Heart left ventricle (tissue), 16 donors: ENCODE measurements around the gene CCDC92. TPM values are rescaled to one million over a fixed set of nuclear protein-coding genes. Genes with fewer than 3 reads are reported as not detected.

Experiments
- ATAC-seq, 4 donors: fragments of 200-7000 bp; cut with Tn5 transposase; one replicate each; pipeline ENCODE4 v1.9.1; 2020 to 2022; ENCODE audit warnings: moderate library complexity in 4 of 4, mild to moderate bottlenecking in 3 of 4, moderate number of reproducible peaks in 1 of 4
- DNase-seq, 5 donors: peaks; one replicate each; pipeline ENCODE4 v3.0.0-alpha.2; 2020
- H3K27ac ChIP-seq, 12 donors: fragments of 200-600 bp; sonication (generic) in 4 of 12; one replicate each; pipeline versions ENCODE4 v1.5.0 to v1.8.0; 2016 to 2022; ENCODE audit warnings: mild to moderate bottlenecking in 2 of 12
- H3K27me3 ChIP-seq, 9 donors: fragments of 200-600 bp; sonication (generic) in 2 of 9; one replicate each; pipeline versions ENCODE4 v1.5.1 to v1.8.0; 2016 to 2022; ENCODE audit warnings: mild to moderate bottlenecking in 3 of 9
- H3K36me3 ChIP-seq, 9 donors: fragments of 200-600 bp; sonication (generic) in 2 of 9; one replicate each; pipeline versions ENCODE4 v1.5.0 to v1.8.0; 2018 to 2022; ENCODE audit warnings: mild to moderate bottlenecking in 2 of 9
- H3K4me1 ChIP-seq, 12 donors: fragments of 200-600 bp; sonication (generic) in 4 of 12; one replicate each; pipeline versions ENCODE4 v1.5.0 to v1.8.0; 2016 to 2022; ENCODE audit warnings: mild to moderate bottlenecking in 3 of 12
- H3K4me3 ChIP-seq, 12 donors: fragments of 200-600 bp; sonication (generic) in 4 of 12; one replicate each; pipeline versions ENCODE4 v1.5.0 to v1.8.0; 2017 to 2022; ENCODE audit warnings: mild to moderate bottlenecking in 9 of 12, moderate library complexity in 4 of 12
- H3K9me3 ChIP-seq, 12 donors: fragments of 200-600 bp; sonication (generic) in 4 of 12; one replicate each; pipeline versions ENCODE4 v1.5.0 to v1.8.0; 2016 to 2022; ENCODE audit warnings: mild to moderate bottlenecking in 1 of 12
- CTCF ChIP-seq, 12 donors: fragments of 200-600 bp; sonication (generic) in 4 of 12; IDR thresholded peaks; one replicate each; pipeline versions ENCODE4 v1.5.0 to v1.8.0; 2018 to 2022; ENCODE audit warnings: antibody characterized with exemption in 12 of 12, mild to moderate bottlenecking in 5 of 12
- POLR2A ChIP-seq, 2 donors: fragments of 450-650 bp; IDR thresholded peaks; one replicate each; pipeline ENCODE4 v1.6.1; 2017; ENCODE audit warnings: antibody characterized with exemption in 2 of 2, mild to moderate bottlenecking in 2 of 2, moderate library complexity in 2 of 2
- WGBS, 4 donors: extraction: QIAGEN DNeasy Blood & Tissue Kit in 2 of 4; methylation state at CpG; one replicate each; pipeline versions ENCODE4 v1.1.5 to v1.1.7; 2013 to 2018; 5-methylcytosine and 5-hydroxymethylcytosine counted together
- intact Hi-C, 10 donors: fragments of 100-400 bp; cut with DNase I; formaldehyde crosslinking; loops; one replicate each; pipeline versions ENCODE4 v1.11.1 to v1.14.2; 2022
- polyA plus RNA-seq, 2 donors: library from polyadenylated mRNA; stranded (reverse); fragments of 200-250 nt; gene quantifications; one replicate each; pipeline ENCODE4 v1.2.3, GENCODE V29; 2013
- total RNA-seq, 9 donors: library from RNA; depleted of rRNA in 2 of 9; stranded (reverse); fragments of >200 nt in 2 of 9; fragmentation: NEBNext Ultra II Directional in 3 of 9; extraction: Animal tissue kit (Norgen Biotek cat#: 25700) in 3 of 9; gene quantifications; one replicate each; pipeline versions ENCODE4 v1.1.0 to v1.2.4, GENCODE V29; 2016 to 2023
- donor health status: ischemic (EF 13 %, LVEDD 7.1; RV severe dilation, severe dysfunction).
- donor health status: healthy with polysubstance abuse.
- donor health status: DM: no; HTN: yes; CAD: no.
- donor health status: DM: no; HTN: no; CAD: no.
- donor health status: ischemic (EF 25% LVEDD 6.9; RV normal size, moderate dysfunction).
- donor health status: ischemic (EF 25% LVEDD 5.7; RV mildly dilated, moderate dysfunction).
- donor health status: healthy.
- donor health status: DM: yes; HTN: yes; CAD: no.
- donor health status: ischemic (EF 35%, LVEDD 5.7; RV mildly dilated, moderate dysfunction).
- donor health status: nonischemic (EF 11% LVEDD 7.7; RV severe dilation, severe dysfunction).
- donor health status: DM: yes; HTN: yes; CAD: no.
- donor health status: PGD.
- donor health status: ischemic (EF 29% LVEDD 5.4; RV normal size, mild dysfunction).
- donor health status: nonischemic (EF 23%, LVEDD 6.1; RV moderate dilation, normal function).

The CCDC92 gene
- total and polyA plus RNA-seq, 11 donors: 37.8 to 86.1 (median 58.1) TPM

GRCh38 chr12:123910761-123911193 is 61.9 kb downstream of the CCDC92 start:
- H3K27ac ChIP-seq: no peak overlapping the region
- no peaks in the 10 kb centered on the region for H3K9me3 ChIP-seq
- TF ChIP-seq POLR2A (IDR thresholded peaks at IDR 0.05): no peak
- no peak for TF ChIP-seq CTCF (IDR thresholded peaks at IDR 0.05)
- 66 to 79% (median 70%) methylated on average over 5 of the region's 5 CpGs for WGBS, 4 donors
- H3K36me3 ChIP-seq: no peaks in the 10 kb centered on the region
- intact Hi-C loops: loop anchor here in 1 of 10 donors (10.0 kb wide), 1 partner anchor 864 kb away; no protein-coding TSS in a partner anchor
- DNase-seq: no peak
- H3K4me3 ChIP-seq: no peak overlapping the region
- H3K4me1 ChIP-seq: peaks cover 0 to 8% (median 0%) of the 10 kb centered on the region in 12 donors
- ATAC-seq: no peak
- no peaks in the 10 kb centered on the region for H3K27me3 ChIP-seq

- no peak for DNase-seq
- Histone ChIP-seq H3K36me3 (no peaks in the 10 kb centered on the region), H3K4me1 (peaks cover 0 to 8% (median 0%) of the 10 kb centered on the region in 12 donors), H3K9me3 (no peaks in the 10 kb centered on the region), H3K27me3 (no peaks in the 10 kb centered on the region), H3K27ac (no peak overlapping the region), H3K4me3 (no peak overlapping the region)
- intact Hi-C loops: loop anchor here in 1 of 10 donors (10.0 kb wide), 1 partner anchor 865 kb away; no protein-coding TSS in a partner anchor
- 89 to 94% (median 93%) methylated on average over 8 of the region's 8 CpGs for WGBS, 4 donors
- ATAC-seq: no peak
- no peak for TF ChIP-seq CTCF (IDR thresholded peaks at IDR 0.05)
- no peak for TF ChIP-seq POLR2A (IDR thresholded peaks at IDR 0.05)
These were observed 62.6 kb downstream of the CCDC92 start for GRCh38 chr12:123910057-123910456.

GRCh38 chr12:123908884-123909725 is 63.5 kb downstream of the CCDC92 start:
- Histone ChIP-seq H3K4me3 (no peak overlapping the region), H3K9me3 (no peaks in the 10 kb centered on the region), H3K27ac (no peak overlapping the region), H3K27me3 (no peaks in the 10 kb centered on the region), H3K36me3 (no peaks in the 10 kb centered on the region), H3K4me1 (peaks cover 0 to 8% (median 0%) of the 10 kb centered on the region in 12 donors)
- ATAC-seq: no peak
- intact Hi-C loops: loop anchor here in 8 of 10 donors (5.0 to 10.0 kb wide), 5 partner anchors 73 to 866 kb away; no protein-coding TSS in a partner anchor
- DNase-seq: no peak
- WGBS, 4 donors: 75 to 79% (median 78%) methylated on average over 37 of the region's 37 CpGs
- TF ChIP-seq POLR2A (IDR thresholded peaks at IDR 0.05): no peak
- no peak for TF ChIP-seq CTCF (IDR thresholded peaks at IDR 0.05)
